ENCODE measurements around the gene DGCR8. TPM values are rescaled to one million over a fixed set of nuclear protein-coding genes. Genes with fewer than 3 reads are reported as not detected.

Gene DGCR8
- total and polyA plus RNA-seq, 2 experiments from 2014 or later = 15.1 to 23.8 TPM

DNA sequence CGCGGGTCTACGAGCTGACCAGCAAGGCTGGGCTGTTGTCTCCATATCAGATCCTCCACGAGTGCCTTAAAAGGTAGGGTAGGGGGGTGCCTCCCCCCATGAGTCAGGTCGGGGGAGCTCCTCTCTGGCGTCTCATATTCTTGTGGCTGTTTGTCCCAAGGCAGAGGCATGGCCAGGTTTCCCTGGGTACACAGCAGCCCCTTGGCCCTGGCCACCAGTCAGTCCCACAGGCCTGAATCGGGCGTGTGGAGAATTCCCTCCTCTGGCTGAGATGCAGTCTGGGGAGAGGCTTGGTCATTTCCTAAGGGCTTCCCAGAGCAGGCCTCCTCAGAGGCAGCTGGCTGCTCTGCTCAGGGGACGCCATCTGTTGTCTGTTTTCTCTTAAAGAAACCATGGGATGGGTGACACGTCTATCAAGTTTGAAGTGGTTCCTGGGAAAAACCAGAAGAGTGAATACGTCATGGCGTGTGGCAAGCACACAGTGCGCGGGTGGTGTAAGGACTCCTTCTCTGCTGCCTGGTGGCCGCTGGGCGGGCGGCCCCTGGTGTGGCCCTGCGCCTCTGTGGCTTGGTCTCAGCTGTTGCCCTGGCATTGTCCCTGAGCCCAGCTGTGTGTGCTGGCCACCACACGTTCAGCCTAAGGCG lies 26.3 kb downstream of the DGCR8 start:
- Histone ChIP-seq H3K9me3 (ENCODE audit: low read depth) (no peaks in the 10 kb centered on the region), H3K27ac (no peak overlapping the region), H3K27me3 (no peaks in the 10 kb centered on the region), H3K36me3 (peaks cover 46% of the 10 kb centered on the region), H3K4me1 (ENCODE audit: low read depth) (no peaks in the 10 kb centered on the region), H3K4me3 (no peak overlapping the region)
- no peak for DNase-seq (ENCODE audit: low read depth in 1 of 2, low spot score in 1 of 2)
- TF ChIP-seq, protein P1, sequence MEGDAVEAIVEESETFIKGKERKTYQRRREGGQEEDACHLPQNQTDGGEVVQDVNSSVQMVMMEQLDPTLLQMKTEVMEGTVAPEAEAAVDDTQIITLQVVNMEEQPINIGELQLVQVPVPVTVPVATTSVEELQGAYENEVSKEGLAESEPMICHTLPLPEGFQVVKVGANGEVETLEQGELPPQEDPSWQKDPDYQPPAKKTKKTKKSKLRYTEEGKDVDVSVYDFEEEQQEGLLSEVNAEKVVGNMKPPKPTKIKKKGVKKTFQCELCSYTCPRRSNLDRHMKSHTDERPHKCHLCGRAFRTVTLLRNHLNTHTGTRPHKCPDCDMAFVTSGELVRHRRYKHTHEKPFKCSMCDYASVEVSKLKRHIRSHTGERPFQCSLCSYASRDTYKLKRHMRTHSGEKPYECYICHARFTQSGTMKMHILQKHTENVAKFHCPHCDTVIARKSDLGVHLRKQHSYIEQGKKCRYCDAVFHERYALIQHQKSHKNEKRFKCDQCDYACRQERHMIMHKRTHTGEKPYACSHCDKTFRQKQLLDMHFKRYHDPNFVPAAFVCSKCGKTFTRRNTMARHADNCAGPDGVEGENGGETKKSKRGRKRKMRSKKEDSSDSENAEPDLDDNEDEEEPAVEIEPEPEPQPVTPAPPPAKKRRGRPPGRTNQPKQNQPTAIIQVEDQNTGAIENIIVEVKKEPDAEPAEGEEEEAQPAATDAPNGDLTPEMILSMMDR (IDR thresholded peaks at IDR 0.05; ENCODE audit: low read depth, low read length) = no peak

DNA sequence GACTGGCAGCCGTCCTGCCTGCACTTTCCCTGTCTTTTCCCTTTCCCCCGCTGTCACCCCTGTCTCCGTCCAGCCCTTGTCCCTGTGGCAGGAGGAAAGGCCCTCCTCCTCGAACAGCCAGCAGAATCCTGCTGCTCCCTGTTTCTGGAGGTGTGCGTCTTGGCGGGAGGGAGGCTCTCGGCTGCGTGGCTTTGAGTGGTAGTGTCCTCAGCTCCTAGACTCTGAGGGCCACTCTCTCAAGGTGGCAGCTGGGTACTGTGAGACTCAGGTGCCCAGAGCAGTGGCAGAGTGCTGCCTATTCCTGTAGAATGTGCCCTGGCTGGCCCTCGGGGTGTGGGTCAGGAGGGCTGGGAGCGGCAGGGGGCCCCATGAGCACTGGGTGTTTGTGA lies 26.8 kb downstream of the DGCR8 start:
- no peaks in the 10 kb centered on the region for H3K9me3 ChIP-seq (ENCODE audit: low read depth)
- peaks cover 42% of the 10 kb centered on the region for H3K36me3 ChIP-seq
- TF ChIP-seq, protein P1 (IDR thresholded peaks at IDR 0.05; ENCODE audit: low read depth, low read length) = no peak
- H3K4me3 ChIP-seq = no peak overlapping the region
- no peak overlapping the region for H3K27ac ChIP-seq
- no peaks in the 10 kb centered on the region for H3K4me1 ChIP-seq (ENCODE audit: low read depth)
- no peaks in the 10 kb centered on the region for H3K27me3 ChIP-seq
- no peak for DNase-seq (ENCODE audit: low read depth in 1 of 2, low spot score in 1 of 2)

GRCh38 chr22:20107471-20107901 lies 27.4 kb downstream of the DGCR8 start:
- TF ChIP-seq, protein P1 (IDR thresholded peaks at IDR 0.05; ENCODE audit: low read depth, low read length) = no peak
- no peaks in the 10 kb centered on the region for H3K27me3 ChIP-seq
- no peak for DNase-seq (ENCODE audit: low read depth in 1 of 2, low spot score in 1 of 2)

GRCh38 chr22:20107951-20108756 lies 28.1 kb downstream of the DGCR8 start:
- Histone ChIP-seq H3K9me3 (ENCODE audit: low read depth) (no peaks in the 10 kb centered on the region), H3K27me3 (no peaks in the 10 kb centered on the region), H3K36me3 (peaks cover 41% of the 10 kb centered on the region), H3K27ac (no peak overlapping the region), H3K4me1 (ENCODE audit: low read depth) (no peaks in the 10 kb centered on the region), H3K4me3 (no peak overlapping the region)
- DNase-seq (ENCODE audit: low read depth in 1 of 2, low spot score in 1 of 2) = no peak
- TF ChIP-seq, protein P1 (IDR thresholded peaks at IDR 0.05; ENCODE audit: low read depth, low read length) = no peak

More at GRCh38 chr22:20107471-20107901, 27.4 kb downstream of the DGCR8 start:
- no peaks in the 10 kb centered on the region for H3K9me3 ChIP-seq (ENCODE audit: low read depth)
- no peaks in the 10 kb centered on the region for H3K4me1 ChIP-seq (ENCODE audit: low read depth)
- peaks cover 42% of the 10 kb centered on the region for H3K36me3 ChIP-seq
- H3K27ac ChIP-seq = no peak overlapping the region
- H3K4me3 ChIP-seq = no peak overlapping the region

DNA sequence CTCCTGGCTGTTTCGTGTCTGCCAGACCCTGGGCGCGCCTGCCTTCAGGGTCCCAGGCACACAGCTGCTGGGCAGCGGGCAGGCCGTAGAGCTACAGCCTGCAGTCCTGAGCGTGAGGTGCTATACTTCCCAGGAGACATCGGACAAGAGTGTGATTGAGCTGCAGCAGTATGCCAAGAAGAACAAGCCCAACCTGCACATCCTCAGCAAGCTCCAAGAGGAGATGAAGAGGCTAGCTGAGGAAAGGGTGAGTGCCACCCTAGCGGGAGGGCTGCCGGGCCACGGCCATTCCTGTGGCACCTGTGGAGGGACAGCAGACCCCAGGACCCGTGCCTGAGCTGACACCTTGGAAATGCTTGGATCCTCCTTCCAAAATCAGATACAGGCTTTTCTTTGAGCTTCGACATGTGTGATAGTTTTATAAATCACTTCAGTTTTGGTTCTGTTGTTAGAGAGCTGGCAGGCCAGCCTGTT lies 28.8 kb downstream of the DGCR8 start:
- no peaks in the 10 kb centered on the region for H3K27me3 ChIP-seq
- no peak overlapping the region for H3K4me3 ChIP-seq
- no peaks in the 10 kb centered on the region for H3K9me3 ChIP-seq (ENCODE audit: low read depth)
- no peak for DNase-seq (ENCODE audit: low read depth in 1 of 2, low spot score in 1 of 2)
- TF ChIP-seq, protein P1 (IDR thresholded peaks at IDR 0.05; ENCODE audit: low read depth, low read length) = no peak
- H3K27ac ChIP-seq = no peak overlapping the region
- no peaks in the 10 kb centered on the region for H3K4me1 ChIP-seq (ENCODE audit: low read depth)
- H3K36me3 ChIP-seq = peaks cover 38% of the 10 kb centered on the region

Measured in cardiac muscle cell (in vitro differentiated cells and primary cell).